Measurements from ENCODE around the gene SLC45A3.

SLC45A3 gene

DNA sequence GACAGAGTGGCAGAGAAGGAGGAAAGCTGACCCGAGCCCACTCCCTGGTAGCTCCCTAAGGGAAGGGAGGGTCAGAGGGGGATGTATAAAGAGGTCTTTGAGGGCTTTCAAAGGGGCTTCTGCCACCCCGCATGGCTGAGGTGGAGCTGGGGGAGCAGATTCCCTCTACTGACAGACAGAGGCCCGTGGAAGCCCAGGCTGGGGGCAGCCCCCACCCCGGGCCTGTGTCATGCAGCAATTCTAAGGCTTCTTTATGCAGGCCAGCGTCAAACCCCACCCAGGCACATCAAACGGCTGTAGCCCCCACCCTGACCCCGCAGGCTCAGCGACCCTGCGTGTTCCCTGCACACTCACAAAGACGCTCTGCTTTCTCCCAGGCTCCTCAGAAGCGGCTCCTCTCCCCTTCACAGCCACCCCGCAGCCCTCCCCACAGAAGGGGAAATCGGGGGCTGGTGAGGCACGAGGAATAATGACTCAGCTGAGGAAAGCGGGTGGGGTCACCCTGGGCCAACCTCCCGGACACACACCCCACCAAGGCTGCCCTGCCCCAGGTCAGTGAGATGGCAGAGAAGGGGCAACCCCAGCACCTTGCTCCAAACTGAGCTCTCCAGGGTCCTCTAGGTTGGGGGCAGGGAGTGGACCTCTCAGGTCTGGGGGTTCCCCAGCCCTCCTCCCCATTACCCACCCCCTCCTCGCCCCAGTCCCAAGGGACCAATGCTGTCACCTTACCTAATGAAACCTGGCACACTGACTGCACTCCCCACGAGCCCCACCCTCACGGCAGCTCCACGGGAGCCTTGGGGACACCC is 10.8 kb downstream of the SLC45A3 start:
- DNase-seq (ENCODE audit: low spot score) = no peak

DNA sequence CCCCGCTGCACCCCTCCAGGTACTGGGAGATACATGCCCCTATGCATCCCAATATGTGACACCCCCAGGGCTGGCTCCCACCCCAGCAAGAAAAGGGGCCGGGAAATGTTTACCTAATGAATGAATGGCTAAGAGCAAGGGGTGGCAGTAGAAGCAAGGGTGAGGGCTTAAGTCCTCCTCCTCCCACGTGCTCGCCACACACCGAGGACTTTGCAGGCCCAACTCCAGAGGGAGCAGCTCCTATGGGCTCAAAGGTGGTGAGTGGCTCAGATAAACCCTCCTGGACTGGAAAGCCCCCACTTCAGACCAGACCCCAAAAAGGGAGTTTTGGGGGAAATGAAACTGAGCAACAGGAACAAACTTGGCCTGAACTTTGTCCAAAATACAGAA is 11.4 kb downstream of the SLC45A3 start:
- no peak for DNase-seq (ENCODE audit: low spot score)

DNA sequence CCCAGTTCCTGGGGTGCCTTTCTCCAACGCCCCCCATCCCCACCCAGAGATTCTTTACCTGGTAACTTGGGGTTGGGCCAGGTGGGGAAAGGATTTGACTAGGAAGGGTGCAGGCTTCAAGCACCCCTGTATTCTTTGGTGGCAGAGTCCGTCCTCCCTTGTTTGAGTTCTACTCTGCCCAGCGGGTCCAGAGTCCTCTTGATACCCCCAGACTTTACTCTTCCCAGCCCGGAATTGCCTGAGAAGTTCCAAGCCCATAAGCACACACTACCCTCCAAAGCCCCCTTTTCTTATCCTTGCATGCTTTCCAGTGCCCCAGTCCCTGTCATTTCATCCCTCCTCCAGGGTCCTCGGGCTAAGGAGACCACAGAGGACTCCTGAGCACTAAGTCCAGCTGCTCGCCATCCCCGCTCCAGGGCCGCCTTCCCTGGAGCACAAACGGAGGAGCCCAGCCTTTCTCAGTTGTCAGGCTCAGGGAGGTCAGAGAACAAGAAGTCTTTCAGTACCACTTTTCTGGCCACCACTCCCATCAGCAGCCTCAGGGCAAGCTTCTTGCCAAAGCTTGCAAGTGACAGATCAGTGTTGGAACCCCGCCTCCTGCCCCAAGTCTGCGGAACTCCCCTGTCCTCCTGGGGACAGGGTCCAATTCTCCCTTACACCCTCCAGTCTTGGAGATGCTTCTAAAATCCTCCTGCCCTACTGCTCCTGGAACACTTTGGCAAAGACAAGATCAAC is 12.2 kb downstream of the SLC45A3 start:
- DNase-seq (ENCODE audit: low spot score) = no peak

DNA sequence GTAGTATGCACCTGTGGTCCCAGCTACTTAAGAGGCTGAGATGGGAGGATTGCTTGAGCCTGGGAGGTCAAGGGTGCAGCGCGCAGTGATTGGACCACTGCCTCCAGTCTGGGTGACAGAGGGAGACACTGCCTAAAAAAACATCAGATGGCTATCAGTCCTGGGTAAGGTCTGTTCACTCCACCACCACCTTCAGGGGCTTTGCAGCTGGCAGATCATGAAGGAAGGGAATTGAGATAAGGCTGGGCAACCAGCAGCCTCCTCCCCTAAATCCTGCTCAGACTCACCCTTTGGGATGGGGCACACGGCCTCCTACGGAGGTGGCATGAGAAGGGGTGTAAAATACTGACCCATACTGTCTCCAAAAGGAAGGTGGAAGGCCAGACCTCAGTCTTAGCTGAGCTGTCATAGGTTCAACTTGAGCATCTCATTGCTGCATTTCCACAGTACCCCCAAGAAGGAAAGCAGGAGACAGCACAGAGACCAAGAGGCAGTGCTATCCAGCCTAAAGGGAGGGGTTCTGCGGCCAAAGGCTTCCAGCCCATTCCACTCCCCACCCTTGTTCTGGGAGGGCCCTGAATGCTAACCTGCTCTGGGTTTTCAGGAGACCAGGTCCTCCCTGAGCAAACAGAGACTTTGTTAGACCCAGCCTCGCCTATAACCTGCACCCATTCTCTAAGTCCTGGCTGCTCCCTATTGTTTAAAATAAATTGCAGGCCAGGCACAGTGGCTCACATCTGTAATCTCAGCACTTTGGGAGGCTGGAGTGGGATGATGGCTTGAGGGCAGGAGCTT is 13.7 kb downstream of the SLC45A3 start:
- DNase-seq (ENCODE audit: low spot score) = no peak

DNA sequence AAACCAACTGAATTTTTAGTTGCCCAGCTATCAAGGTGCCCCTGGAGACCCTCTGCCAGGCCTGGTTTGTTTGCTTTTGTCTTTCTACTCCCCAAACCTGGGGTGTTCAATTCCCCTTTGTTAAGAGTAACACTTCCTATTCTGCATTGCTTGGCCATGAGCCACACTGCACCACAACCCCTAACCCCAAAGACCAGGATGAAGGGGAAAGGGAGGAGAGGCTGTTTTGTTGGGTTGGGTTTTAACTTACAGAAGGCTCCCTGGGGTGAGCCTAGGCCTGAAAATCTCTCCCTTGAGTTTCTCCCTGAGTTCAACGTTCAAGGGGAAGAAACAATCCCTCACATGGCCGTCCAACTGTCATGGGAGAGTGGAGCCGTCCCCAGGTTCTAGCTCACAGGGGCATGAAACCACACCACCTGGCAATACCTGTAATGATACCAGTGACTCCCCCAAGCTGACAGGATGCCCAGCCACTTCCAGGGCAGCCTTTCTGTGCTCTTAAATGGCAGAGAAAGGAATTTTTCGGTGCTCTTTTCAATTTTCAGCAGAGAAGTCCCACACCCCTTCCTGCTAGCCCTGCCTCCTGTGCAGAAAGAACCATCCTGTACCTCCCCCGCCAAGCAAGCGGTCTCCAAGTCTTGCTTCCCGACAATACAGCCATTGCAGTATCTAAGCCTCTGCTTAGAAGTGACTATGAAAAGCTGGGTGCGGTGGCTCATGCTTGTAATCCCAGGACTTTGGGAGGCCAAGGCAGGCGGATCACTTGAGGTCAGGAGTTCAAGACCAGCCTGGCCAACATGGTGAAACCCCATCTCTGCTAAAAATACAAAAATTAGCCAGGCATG is 14.9 kb downstream of the SLC45A3 start:
- no peak for DNase-seq (ENCODE audit: low spot score)

DNA sequence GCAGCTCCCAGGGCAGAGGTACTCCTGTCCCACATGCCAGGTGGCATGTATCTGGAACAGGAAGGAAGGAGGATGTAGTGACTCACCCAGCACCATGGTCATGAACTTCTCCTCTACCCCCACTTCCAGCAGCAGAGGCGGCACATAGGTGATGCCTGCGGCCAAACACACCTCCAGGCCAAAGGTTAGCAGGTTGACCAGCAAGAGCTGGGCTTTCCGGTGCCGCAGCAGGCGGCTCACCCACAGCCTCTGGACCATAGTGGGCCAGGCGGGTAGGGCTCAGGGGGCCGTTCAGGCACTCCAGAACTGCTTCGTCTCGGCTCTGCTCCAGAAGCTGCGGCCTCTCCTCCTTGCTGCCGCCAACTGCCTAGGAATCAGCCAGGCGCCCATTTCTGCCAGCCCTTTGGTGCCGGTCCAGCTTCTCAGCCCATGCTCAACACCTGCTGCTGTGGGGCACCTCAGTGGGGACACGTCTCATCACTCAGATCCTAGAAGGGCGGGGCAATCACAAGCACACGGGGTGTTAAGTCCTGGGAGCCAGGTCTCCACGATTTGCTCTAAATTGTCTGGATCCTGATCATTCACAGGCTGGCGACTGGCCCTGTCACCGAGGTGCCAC is 15.8 kb downstream of the SLC45A3 start:
- DNase-seq (ENCODE audit: low spot score) = peak; percentile 4

DNA sequence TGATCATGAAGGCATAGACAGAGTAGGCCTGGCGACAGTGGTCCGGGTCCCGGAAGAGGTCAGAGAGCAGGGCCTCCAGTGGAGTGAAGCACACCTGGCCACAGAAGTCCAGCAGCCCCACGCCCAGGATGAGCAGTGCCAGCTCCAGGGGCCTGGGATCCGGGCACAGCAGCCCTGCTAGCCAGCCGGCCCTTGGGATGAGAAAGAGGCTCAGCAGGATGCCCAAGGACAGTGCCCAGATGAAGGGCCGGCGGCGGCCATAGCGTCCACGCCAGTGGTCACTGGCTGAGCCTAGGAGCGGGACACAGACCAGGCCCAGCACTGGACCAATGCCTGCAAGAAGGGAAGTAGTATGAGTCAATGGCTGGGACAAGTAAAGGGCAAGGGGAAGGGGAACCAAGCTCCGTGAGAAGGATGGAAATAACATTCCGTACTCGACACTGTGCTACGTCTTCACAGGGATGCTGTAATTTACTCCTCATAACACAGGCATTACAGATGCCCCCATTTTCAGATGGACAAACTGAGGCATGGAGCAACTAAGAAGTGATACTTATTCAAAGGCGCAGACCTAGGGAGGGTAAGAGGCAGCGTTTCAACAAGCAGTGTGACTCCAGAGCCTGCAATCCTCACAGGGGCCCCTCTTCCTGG is 16.9 kb downstream of the SLC45A3 start:
- no peak for DNase-seq (ENCODE audit: low spot score)

DNA sequence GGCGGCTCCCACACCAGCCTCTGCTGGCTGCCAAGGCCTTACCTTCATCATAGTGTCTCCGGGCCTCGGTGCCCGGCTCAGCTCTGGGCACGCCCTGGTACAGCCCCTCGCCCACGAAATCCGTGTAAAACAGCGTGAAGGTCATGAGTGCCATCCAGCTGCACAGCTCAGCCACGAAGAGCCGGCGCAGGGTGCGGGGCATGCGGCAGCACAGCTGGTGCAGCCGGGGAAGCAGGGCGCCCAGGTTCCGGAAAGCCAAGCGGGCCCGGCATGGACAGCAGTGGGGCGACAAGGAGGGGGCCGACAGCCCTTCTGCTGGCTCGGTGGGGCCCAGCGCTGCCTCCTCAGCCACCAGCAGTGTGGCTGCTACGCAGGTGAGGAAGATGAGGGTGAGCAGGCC is 17.5 kb downstream of the SLC45A3 start:
- DNase-seq (ENCODE audit: low spot score) = peak; percentile 4

DNA sequence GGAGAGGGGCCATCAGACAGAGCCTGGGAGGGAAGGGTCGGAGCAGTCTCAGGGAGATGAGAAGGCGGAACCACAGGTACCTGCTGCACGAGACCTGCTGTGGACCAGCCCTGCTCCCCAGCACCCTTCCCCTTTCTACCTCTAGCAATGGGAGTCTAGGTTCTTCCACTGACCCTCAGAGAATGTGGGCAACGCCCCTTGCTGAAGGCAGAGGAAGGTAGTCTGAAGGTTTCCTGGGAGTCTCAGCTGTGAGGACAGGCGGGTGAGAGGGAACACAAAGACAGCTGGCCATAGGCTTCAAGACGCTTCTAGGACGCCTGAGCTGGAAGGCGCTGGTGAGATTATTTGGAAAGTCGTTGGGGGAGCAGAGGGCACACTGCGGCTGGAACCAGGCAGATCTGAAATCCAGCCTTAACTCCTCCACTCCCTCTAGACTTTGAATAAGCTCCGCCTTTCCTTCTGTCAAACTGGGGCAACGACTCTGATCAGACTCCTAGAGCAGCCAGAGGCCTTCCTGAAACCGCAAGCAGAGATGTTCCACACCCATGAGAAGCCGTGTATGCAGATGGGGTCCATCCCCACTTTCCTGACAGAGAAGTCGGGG is 18.1 kb downstream of the SLC45A3 start:
- peak; percentile 4 for DNase-seq (ENCODE audit: low spot score)

DNA sequence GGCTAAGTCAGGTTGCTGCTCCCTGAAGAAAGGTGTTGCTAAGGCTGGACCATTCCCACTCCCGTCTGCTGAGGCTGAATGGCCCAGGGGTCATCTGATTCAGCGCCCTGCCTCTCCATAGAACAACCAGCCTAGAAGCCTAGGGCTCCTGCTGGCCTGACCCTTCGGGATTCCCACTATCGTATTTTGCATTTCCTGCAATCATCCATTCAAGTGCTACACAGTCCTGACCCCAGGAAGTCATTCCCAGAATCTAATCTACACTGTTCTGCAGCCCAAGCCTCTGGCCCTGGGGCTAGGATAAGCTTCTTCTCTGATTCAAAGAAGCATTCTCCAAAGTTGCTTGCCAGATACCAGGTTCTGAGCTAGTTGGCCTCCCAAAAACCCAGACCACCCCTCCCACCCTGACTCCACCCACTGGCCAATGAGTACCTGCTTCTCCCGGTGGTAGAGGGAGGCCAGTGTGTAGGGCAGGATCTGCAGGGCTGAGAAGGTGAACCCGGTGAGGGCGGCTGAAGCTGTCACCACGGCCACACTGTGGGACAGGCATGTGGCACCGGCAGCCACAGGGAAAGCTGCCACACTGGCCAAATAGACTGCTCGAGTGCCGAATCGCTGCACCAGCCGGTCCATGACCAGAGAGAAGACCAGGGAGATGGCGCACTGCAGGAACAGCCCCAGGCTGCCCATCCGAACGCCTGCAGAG is 18.7 kb downstream of the SLC45A3 start:
- peak; percentile 55 for DNase-seq (ENCODE audit: low spot score)

DNA sequence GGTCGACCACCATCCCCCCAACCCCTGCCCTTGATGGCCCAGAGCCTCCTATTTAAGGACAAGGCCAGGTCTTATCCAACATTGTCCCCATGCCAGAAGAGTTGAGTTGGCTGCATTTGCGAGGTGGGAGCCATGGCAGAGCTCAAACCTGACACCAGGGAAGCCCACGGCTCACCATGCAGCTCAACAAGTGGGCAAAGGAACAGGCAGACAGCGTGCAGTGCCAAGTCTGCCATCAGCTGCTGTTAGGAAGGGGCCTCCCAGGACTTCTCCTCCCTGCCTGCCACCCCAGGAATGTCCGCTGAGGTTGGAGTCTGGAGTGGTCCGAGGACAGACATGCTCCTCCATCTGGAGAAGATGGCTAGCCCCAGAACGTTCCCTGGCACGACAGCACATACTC is 19.9 kb downstream of the SLC45A3 start:
- peak; percentile 4 for DNase-seq (ENCODE audit: low spot score)

DNA sequence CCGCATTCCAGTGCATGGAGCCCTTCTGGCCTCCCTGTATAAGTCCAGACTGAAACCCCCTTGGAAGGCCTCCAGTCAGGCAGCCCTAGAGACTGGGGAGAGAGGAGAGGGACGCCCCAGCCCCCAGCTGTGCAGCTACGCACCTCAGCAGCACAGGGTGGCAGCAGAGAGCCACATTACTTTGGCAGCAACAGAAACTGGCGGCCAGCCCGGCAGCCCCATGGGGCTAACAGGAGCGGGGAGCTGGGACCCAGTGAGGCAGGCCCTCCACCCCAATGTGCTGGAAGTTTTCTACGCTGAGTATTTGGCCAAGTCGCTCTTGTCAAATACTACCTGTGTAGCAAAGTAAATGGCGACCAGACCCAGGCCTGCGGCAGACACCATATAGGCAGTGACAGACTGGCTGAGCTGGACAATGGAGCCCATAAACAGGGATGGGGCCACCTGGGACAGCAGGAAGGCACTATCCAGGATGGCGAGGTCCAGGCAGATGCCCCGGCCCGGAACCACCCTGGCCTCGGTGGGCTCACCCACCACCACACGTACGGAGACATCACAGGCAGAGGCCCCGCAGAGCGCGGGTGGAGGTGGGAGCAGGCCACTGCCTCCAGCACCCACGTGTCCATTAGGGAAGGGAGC is 21.2 kb downstream of the SLC45A3 start:
- DNase-seq (ENCODE audit: low spot score) = peak; percentile 93

DNA sequence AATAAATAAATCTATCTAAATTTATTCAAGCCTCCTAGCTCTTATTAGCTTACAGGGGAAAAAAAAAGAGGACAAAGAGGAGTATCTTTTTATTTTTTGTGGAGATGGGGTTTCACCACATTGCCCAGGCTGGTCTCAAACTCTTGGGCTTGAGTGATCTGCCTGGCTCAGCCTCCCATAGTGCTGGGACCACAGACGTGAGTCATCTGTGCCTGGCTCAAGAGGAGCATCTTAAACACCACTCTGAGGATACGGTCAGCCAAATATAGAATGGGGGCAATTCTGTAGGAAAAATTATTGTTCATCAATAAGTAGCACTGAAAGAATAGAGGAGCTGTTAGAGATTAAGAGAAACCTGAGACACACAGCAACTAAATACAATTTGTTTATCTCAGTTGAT is 24.1 kb downstream of the SLC45A3 start:
- no peak for DNase-seq (ENCODE audit: low spot score)

DNA sequence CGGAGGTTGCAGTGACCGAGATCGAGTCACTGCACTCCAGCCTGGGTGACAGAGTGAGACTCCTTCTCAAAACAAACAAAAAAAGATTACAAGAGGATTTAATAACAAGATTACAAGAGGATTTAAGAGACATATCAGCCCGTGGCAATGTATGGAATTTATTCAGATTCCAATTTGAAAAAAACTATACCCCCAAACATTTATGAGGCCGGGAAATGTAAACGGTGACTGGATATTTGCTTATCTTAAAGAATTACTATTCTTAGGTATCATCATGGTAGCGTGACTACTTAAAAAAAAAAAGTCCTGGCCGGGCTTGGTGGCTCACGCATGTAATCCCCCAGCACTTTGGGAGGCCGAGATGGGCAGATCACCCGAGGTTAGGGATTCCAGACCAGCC is 27.3 kb downstream of the SLC45A3 start:
- no peak for DNase-seq (ENCODE audit: low spot score)

DNA sequence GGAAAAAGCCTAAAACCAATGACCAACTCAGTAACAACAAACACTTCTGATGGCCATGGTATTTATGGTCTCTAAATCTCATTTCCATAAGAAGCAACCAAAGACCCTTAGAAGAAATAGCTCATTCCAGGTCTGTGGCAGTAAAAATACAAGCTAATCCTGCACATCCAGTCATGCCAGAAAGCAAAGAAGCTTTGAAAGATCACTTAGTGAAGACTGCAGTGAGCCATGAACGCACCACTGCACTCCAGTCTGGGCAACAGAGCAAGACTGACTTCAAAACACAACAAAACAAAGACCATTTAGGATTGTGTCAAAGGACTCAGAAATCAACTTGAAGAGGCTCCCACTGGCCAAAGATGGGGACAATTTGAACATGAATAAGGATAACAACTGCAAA is 30.1 kb downstream of the SLC45A3 start:
- DNase-seq (ENCODE audit: low spot score) = no peak

DNA sequence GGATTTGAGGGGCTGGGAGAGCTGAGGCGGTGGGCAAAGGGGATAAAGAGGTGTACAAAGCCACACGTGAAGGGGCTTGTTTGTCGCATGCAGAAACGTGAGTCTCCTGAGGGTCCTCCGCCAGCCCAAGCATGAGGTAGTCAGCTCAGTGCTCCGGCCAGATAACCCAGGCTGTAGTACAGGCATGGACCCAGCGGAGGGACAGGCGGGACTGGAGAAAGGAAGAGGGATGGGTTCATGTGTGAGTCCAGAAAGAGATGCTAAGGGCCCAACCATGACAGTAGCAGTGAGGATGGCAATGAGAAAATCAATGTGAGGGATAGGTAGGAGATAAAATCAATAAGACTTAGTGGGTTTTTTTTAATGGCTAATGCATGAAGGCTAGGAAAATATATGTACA is 34.8 kb downstream of the SLC45A3 start:
- DNase-seq (ENCODE audit: low spot score) = no peak

DNA sequence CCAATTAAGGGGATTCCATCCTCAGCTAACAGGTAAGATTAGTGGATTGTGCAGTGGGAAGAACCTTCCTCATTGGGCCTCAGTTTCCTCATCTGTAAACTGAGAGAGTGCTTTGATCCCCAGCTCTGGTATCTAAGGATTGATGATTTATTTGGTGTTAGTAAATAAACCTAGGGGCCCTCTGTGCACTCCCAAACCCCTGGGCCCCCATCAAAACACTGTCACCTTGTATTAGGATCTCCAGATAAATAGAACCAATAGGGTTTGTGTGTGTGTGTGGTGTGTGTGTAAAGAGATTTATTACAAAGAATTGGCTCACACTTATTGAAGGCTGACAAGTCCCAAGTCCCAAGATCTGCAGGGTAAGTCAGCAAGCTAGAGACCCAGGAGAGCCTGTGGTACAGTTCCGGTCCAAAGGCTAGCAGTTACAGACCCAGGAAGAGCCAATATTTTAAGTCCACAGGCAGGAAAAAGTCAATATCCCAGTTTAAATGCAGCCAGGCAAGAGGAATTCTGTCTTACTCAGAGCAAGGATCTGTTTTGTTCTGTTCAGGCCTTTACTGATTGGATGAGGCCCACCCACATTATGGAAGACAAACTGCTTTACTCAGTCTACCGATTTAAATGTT is 37.5 kb downstream of the SLC45A3 start:
- DNase-seq (ENCODE audit: low spot score) = no peak

DNA sequence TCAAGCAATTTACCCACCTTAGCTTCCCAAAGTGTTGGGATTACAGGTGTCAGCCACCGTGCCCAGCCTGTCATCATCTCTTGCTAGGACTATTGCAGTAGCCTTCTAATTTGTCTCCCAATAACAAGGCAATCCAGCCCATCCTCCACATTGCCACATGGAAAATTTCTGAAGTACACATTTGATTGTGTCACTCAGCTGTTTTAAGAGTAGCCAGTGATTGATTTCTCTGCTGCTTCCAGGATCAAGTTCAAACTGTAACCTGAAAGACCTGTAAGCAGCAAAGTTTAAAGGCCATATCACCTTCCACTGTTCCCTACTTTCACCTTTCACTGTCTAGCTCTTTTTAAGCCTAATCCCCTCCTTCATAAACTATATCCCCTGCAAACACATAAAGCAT is 40.7 kb downstream of the SLC45A3 start:
- no peak for DNase-seq (ENCODE audit: low spot score)

Data from iPS-NIHi11 (cell line).